Activated CD4-positive, alpha-beta T cell treated with anti-CD3 and anti-CD28 coated beads, Interleukin-2, amount 10 ng/mL, durations not matched to agents 7 days and 5 days (primary cell): ENCODE results near the gene CDK9. TPM values are rescaled to one million over a fixed set of nuclear protein-coding genes. Genes with fewer than 3 reads are reported as not detected.
"Not testable (repeated sequence)": the region's sequence is repeated elsewhere in the genome, so short reads cannot be mapped to it uniquely, and the experiment has no call there.

Experiments used
- CTCF ChIA-PET: fragments of 350-600 bp; sonication (Branson Sonifier 250); formaldehyde crosslinking; loops from one replicate; lab custom pipeline; 2021; ENCODE audit warnings: antibody characterized with exemption; lab: Charles Lee
- POLR2A ChIA-PET: fragments of 350-600 bp; sonication (Branson Sonifier 250); formaldehyde crosslinking; loops from one replicate; lab custom pipeline; 2021; ENCODE audit warnings: antibody characterized with exemption; lab: Charles Lee
- DNase-seq: peaks from one replicate; pipeline ENCODE4 v3.0.0-alpha.2; 2020
- H3K27ac Mint-ChIP-seq: one replicate; pipeline ENCODE4 v1.8.0; 2021; ENCODE audit warnings: mild to moderate bottlenecking, moderate library complexity, mixed read lengths
- H3K27me3 Mint-ChIP-seq: one replicate; pipeline ENCODE4 v1.8.0; 2021; ENCODE audit warnings: mixed read lengths
- H3K36me3 Mint-ChIP-seq: one replicate; pipeline ENCODE4 v1.8.0; 2021; ENCODE audit warnings: low read depth, mixed read lengths
- H3K4me1 Mint-ChIP-seq: one replicate; pipeline ENCODE4 v1.8.0; 2021; ENCODE audit warnings: mixed read lengths
- H3K4me3 Mint-ChIP-seq: one replicate; pipeline ENCODE4 v1.8.0; 2021; ENCODE audit warnings: mild to moderate bottlenecking, moderate library complexity, mixed read lengths
- H3K9me3 Mint-ChIP-seq: one replicate; pipeline ENCODE4 v1.8.0; 2021; ENCODE audit warnings: mixed read lengths
- total RNA-seq, 2 experiments: library from RNA; stranded (reverse); gene quantifications; one replicate each; pipeline ENCODE4 v1.2.3, GENCODE V29; 2021

Gene CDK9
- total RNA-seq, 2 experiments from 2014 or later, result 99.4 to 110 TPM

- Mint-ChIP-seq H3K4me3 (peak overlapping the region; percentile 100), H3K36me3 (peaks cover 40% of the 10 kb centered on the region), H3K27ac (peak overlapping the region; percentile 96), H3K27me3 (no peaks in the 10 kb centered on the region), H3K9me3 (no peaks in the 10 kb centered on the region), H3K4me1 (peaks cover 62% of the 10 kb centered on the region)
- ChIA-PET CTCF (interaction anchor here (0.6 to 1.7 kb wide), 5 partner anchors 9 to 465 kb away, joined by 3 to 4 read pairs (median 3); partner anchors contain the start of genes CDK9 and TOR2A), POLR2A (interaction anchor here (0.6 kb wide), 1 partner anchor 19 kb away, joined by 6 read pairs; no protein-coding TSS in a partner anchor)
- peak; percentile 84 for DNase-seq
Measured at GRCh38 chr9:127776195-127776923, 9.5 kb upstream of the CDK9 start.

- H3K9me3 Mint-ChIP-seq, result no peaks in the 10 kb centered on the region
- POLR2A ChIA-PET, result no interaction called here
- CTCF ChIA-PET, result interaction anchor here (1.3 to 1.7 kb wide), 2 partner anchors 9 to 42 kb away, joined by 4 read pairs; partner anchors contain the start of genes CDK9 and TOR2A
- DNase-seq, result no peak
- H3K27me3 Mint-ChIP-seq, result no peaks in the 10 kb centered on the region
- H3K4me1 Mint-ChIP-seq, result peaks cover 62% of the 10 kb centered on the region
- peaks cover 38% of the 10 kb centered on the region for H3K36me3 Mint-ChIP-seq
- H3K4me3 Mint-ChIP-seq, result peak overlapping the region; percentile 100
- peak overlapping the region; percentile 96 for H3K27ac Mint-ChIP-seq
Measured at GRCh38 chr9:127776924-127777289, 8.9 kb upstream of the CDK9 start.

- CTCF ChIA-PET, result interaction anchor here (1.0 to 3.4 kb wide), 2 partner anchors 42 to 92 kb away, joined by 3 to 25 read pairs; partner anchors contain the start of gene TOR2A
- H3K36me3 Mint-ChIP-seq, result peaks cover 38% of the 10 kb centered on the region
- POLR2A ChIA-PET, result interaction anchor here (0.6 kb wide), 1 partner anchor 26 kb away, joined by 3 read pairs; no protein-coding TSS in a partner anchor
- DNase-seq, result peak; percentile 33
- H3K27ac Mint-ChIP-seq, result peak overlapping the region; percentile 96
- H3K4me1 Mint-ChIP-seq, result peaks cover 64% of the 10 kb centered on the region
- H3K9me3 Mint-ChIP-seq, result no peaks in the 10 kb centered on the region
- peak overlapping the region; percentile 100 for H3K4me3 Mint-ChIP-seq
- H3K27me3 Mint-ChIP-seq, result no peaks in the 10 kb centered on the region
Measured at GRCh38 chr9:127777368-127777980, 8.4 kb upstream of the CDK9 start.

GRCh38 chr9:127778280-127779135 is 7.3 kb upstream of the CDK9 start, which contains the start of gene SH2D3C:
TSS of gene SH2D3C (minus strand) at chr9:127778666. CDS start at chr9:127778627, 39 bp downstream.
- ChIA-PET CTCF (interaction anchor here (0.6 to 3.4 kb wide), 8 partner anchors 11 to 165 kb away, joined by 3 to 25 read pairs (median 4); partner anchors contain the start of genes FPGS and TOR2A), POLR2A (interaction anchor here (0.6 kb wide), 1 partner anchor 350 kb away, joined by 4 read pairs; no protein-coding TSS in a partner anchor)
- Mint-ChIP-seq H3K36me3 (peaks cover 32% of the 10 kb centered on the region), H3K27me3 (no peaks in the 10 kb centered on the region), H3K4me3 (peak within 1 kb of the TSS; percentile 100), H3K4me1 (peaks cover 64% of the 10 kb centered on the region), H3K27ac (peak within 1 kb of the TSS; percentile 97), H3K9me3 (no peaks in the 10 kb centered on the region)
- DNase-seq, result peak; percentile 60

GRCh38 chr9:127779136-127779981 is 6.5 kb upstream of the CDK9 start:
- ChIA-PET POLR2A (no interaction called here), CTCF (interaction anchor here (0.6 to 3.4 kb wide), 10 partner anchors 9 to 164 kb away, joined by 3 to 25 read pairs (median 4); partner anchors contain the start of gene TOR2A)
- Mint-ChIP-seq H3K9me3 (no peaks in the 10 kb centered on the region), H3K4me3 (peak overlapping the region; percentile 100), H3K27me3 (no peaks in the 10 kb centered on the region), H3K36me3 (peaks cover 26% of the 10 kb centered on the region), H3K4me1 (peaks cover 66% of the 10 kb centered on the region), H3K27ac (peak overlapping the region; percentile 97)
- peak; percentile 56 for DNase-seq

GRCh38 chr9:127780126-127780885 is 5.5 kb upstream of the CDK9 start:
- DNase-seq, result no peak
- Mint-ChIP-seq H3K36me3 (peaks cover 20% of the 10 kb centered on the region), H3K27me3 (no peaks in the 10 kb centered on the region), H3K4me3 (no peak overlapping the region), H3K9me3 (no peaks in the 10 kb centered on the region), H3K27ac (peak overlapping the region; percentile 97), H3K4me1 (peaks cover 65% of the 10 kb centered on the region)
- POLR2A ChIA-PET, result no interaction called here
- CTCF ChIA-PET, result interaction anchor here (0.6 to 3.4 kb wide), 8 partner anchors 8 to 199 kb away, joined by 3 to 25 read pairs (median 4); partner anchors contain the start of gene TOR2A

- CTCF ChIA-PET, result interaction anchor here (0.6 to 3.4 kb wide), 4 partner anchors 7 to 200 kb away, joined by 3 to 25 read pairs (median 4); partner anchors contain the start of gene TOR2A
- DNase-seq, H3K4me3 Mint-ChIP-seq, H3K9me3 Mint-ChIP-seq, POLR2A ChIA-PET, H3K27me3 Mint-ChIP-seq: not testable (repeated sequence)
- Mint-ChIP-seq H3K27ac (peak overlapping the region; percentile 87), H3K4me1 (peaks cover 65% of the 10 kb centered on the region), H3K36me3 (peaks cover 20% of the 10 kb centered on the region)
Measured at GRCh38 chr9:127780909-127781308, 4.9 kb upstream of the CDK9 start.

GRCh38 chr9:127781806-127782205 is 4.0 kb upstream of the CDK9 start:
- no peak for DNase-seq
- H3K4me3 Mint-ChIP-seq, result peak overlapping the region; percentile 30
- CTCF ChIA-PET, result interaction anchor here (2.2 kb wide), 1 partner anchor 47 kb away, joined by 11 read pairs; the partner anchor contains the start of gene TOR2A
- H3K27ac Mint-ChIP-seq, result peak overlapping the region; percentile 87
- peaks cover 63% of the 10 kb centered on the region for H3K4me1 Mint-ChIP-seq
- POLR2A ChIA-PET, result no interaction called here
- no peaks in the 10 kb centered on the region for H3K9me3 Mint-ChIP-seq
- H3K27me3 Mint-ChIP-seq, result no peaks in the 10 kb centered on the region
- H3K36me3 Mint-ChIP-seq, result peaks cover 17% of the 10 kb centered on the region

- POLR2A ChIA-PET, result no interaction called here
- peak overlapping the region; percentile 96 for H3K27ac Mint-ChIP-seq
- DNase-seq, result peak; percentile 86
- peaks cover 71% of the 10 kb centered on the region for H3K4me1 Mint-ChIP-seq
- H3K27me3 Mint-ChIP-seq, result no peaks in the 10 kb centered on the region
- peak overlapping the region; percentile 71 for H3K4me3 Mint-ChIP-seq
- H3K9me3 Mint-ChIP-seq, result no peaks in the 10 kb centered on the region
- H3K36me3 Mint-ChIP-seq, result peaks cover 18% of the 10 kb centered on the region
- CTCF ChIA-PET, result interaction anchor here (0.8 to 5.6 kb wide), 6 partner anchors 12 to 273 kb away, joined by 3 to 31 read pairs (median 8); partner anchors contain the start of gene TOR2A
Measured at GRCh38 chr9:127783111-127784008, 2.5 kb upstream of the CDK9 start.
